Measurements from ENCODE around the gene COL20A1. TPM values are rescaled to one million over a fixed set of nuclear protein-coding genes. Genes with fewer than 3 reads are reported as not detected.
"Not testable (repeated sequence)": the region's sequence is repeated elsewhere in the genome, so short reads cannot be mapped to it uniquely, and the experiment has no call there.

Gene COL20A1
- total RNA-seq, 1 experiment from 2014 or later = 0.23 TPM

DNA sequence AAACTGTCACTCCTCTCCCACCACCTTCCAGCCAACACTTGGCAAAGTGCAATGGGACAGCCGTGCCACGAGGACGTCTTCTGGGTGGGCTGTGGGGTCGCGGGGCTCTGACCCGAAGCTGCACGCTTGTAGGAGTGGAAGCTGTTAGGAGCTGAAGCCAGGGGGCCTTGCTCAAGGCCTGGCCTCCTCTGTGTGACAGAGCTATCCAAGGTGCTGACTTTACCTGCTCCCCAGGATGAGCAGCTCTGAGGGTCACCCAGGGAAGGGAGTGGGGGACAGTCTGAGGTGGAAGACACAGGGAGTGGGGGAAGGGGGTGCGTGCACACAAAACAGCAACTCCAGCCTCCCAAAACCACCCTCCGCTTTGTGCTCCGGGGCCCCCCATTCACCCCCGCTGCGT lies 85.6 kb downstream of the COL20A1 start:
- no peak overlapping the region for H3K4me3 ChIP-seq (ENCODE audit: low read depth in 2 of 2, low read length in 2 of 2)
- no peaks in the 10 kb centered on the region for H3K36me3 ChIP-seq (ENCODE audit: control insufficient read depth, insufficient read depth, low read length)
- no peaks in the 10 kb centered on the region for H3K9me3 ChIP-seq (ENCODE audit: control insufficient read depth, insufficient read depth, low read depth, low read length)
- TF ChIP-seq TCF7L2 (IDR thresholded peaks at IDR 0.05; ENCODE audit: low read depth, low read length) (no peak), POLR2AphosphoS5 (IDR thresholded peaks at IDR 0.05; ENCODE audit: low read depth, low read length) (no peak)
- TF ChIP-seq, protein P1, sequence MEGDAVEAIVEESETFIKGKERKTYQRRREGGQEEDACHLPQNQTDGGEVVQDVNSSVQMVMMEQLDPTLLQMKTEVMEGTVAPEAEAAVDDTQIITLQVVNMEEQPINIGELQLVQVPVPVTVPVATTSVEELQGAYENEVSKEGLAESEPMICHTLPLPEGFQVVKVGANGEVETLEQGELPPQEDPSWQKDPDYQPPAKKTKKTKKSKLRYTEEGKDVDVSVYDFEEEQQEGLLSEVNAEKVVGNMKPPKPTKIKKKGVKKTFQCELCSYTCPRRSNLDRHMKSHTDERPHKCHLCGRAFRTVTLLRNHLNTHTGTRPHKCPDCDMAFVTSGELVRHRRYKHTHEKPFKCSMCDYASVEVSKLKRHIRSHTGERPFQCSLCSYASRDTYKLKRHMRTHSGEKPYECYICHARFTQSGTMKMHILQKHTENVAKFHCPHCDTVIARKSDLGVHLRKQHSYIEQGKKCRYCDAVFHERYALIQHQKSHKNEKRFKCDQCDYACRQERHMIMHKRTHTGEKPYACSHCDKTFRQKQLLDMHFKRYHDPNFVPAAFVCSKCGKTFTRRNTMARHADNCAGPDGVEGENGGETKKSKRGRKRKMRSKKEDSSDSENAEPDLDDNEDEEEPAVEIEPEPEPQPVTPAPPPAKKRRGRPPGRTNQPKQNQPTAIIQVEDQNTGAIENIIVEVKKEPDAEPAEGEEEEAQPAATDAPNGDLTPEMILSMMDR (IDR thresholded peaks at IDR 0.05) = no peak
- TF ChIP-seq, protein P2, sequence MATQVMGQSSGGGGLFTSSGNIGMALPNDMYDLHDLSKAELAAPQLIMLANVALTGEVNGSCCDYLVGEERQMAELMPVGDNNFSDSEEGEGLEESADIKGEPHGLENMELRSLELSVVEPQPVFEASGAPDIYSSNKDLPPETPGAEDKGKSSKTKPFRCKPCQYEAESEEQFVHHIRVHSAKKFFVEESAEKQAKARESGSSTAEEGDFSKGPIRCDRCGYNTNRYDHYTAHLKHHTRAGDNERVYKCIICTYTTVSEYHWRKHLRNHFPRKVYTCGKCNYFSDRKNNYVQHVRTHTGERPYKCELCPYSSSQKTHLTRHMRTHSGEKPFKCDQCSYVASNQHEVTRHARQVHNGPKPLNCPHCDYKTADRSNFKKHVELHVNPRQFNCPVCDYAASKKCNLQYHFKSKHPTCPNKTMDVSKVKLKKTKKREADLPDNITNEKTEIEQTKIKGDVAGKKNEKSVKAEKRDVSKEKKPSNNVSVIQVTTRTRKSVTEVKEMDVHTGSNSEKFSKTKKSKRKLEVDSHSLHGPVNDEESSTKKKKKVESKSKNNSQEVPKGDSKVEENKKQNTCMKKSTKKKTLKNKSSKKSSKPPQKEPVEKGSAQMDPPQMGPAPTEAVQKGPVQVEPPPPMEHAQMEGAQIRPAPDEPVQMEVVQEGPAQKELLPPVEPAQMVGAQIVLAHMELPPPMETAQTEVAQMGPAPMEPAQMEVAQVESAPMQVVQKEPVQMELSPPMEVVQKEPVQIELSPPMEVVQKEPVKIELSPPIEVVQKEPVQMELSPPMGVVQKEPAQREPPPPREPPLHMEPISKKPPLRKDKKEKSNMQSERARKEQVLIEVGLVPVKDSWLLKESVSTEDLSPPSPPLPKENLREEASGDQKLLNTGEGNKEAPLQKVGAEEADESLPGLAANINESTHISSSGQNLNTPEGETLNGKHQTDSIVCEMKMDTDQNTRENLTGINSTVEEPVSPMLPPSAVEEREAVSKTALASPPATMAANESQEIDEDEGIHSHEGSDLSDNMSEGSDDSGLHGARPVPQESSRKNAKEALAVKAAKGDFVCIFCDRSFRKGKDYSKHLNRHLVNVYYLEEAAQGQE (IDR thresholded peaks at IDR 0.05; ENCODE audit: insufficient read depth in 1 of 2, low read depth in 2 of 2, low read length in 1 of 2) = peak; percentile 91 to 94
- BruUV-seq (replicated peaks) = no TSS peak
- intact Hi-C loops (cut with micrococcal nuclease; ENCODE audit: unreplicated experiment) = no loop called here
- ChIA-PET POLR2A (no interaction called here), CTCF (interaction anchor here (0.6 kb wide), 3 partner anchors 46 to 116 kb away, joined by 3 to 4 read pairs (median 4); no protein-coding TSS in a partner anchor)
- H3K4me1 ChIP-seq (ENCODE audit: control insufficient read depth, insufficient read depth, low read length) = no peaks in the 10 kb centered on the region; the same call in 1 of the 2 replicates
- DNase-seq (ENCODE audit: low read depth, low spot score) = no peak
- no peaks in the 10 kb centered on the region for H3K27me3 ChIP-seq (ENCODE audit: control insufficient read depth, insufficient read depth, low read length)
- no peak for ATAC-seq
- in situ Hi-C loops (cut with HindIII; ENCODE audit: low pct_unique_long_range_greater_than_20kb, low sequenced_read_pairs) = loop anchor here (25.0 kb wide), 1 partner anchor 91 kb away; the partner anchor contains the start of gene COL20A1
- H3K27ac ChIP-seq (ENCODE audit: low read length) = no peak overlapping the region

DNA sequence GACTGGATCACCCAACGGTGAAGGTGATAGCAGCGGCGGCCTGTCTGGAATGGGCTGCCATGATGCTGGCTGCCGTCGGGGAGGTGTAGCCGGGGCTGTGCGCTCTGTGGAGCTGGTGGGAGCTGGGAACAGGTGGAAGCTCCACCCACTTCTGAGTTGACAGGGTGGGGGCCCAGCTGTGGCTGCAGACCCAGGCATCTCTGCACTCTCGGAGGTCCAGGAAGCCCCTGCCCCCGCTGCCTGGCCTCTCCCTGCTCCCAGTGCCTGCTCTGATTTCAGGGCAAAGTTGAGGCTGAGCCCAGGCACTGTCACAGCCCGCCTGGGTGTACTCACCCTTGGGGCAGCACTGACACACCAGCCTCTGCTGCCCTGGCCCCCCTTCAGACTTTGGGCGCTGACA lies 86.3 kb downstream of the COL20A1 start:
- Histone ChIP-seq H3K9me3 (ENCODE audit: control insufficient read depth, insufficient read depth, low read depth, low read length) (no peaks in the 10 kb centered on the region), H3K27ac (ENCODE audit: low read length) (no peak overlapping the region), H3K4me3 (ENCODE audit: low read depth in 2 of 2, low read length in 2 of 2) (no peak overlapping the region), H3K27me3 (ENCODE audit: control insufficient read depth, insufficient read depth, low read length) (no peaks in the 10 kb centered on the region), H3K4me1 (ENCODE audit: control insufficient read depth, insufficient read depth, low read length) (no peaks in the 10 kb centered on the region; the same call in 1 of the 2 replicates), H3K36me3 (ENCODE audit: control insufficient read depth, insufficient read depth, low read length) (no peaks in the 10 kb centered on the region)
- DNase-seq (ENCODE audit: low read depth, low spot score) (no peak), ATAC-seq (no peak)
- TF ChIP-seq, protein P1 (IDR thresholded peaks at IDR 0.05) = no peak
- TF ChIP-seq SIN3A (IDR thresholded peaks at IDR 0.05; ENCODE audit: borderline replicate concordance, insufficient read depth, low read depth, low read length) (no peak), TCF7L2 (IDR thresholded peaks at IDR 0.05; ENCODE audit: low read depth, low read length) (no peak), POLR2AphosphoS5 (IDR thresholded peaks at IDR 0.05; ENCODE audit: low read depth, low read length) (no peak)
- TF ChIP-seq, protein P2 (IDR thresholded peaks at IDR 0.05; ENCODE audit: insufficient read depth in 1 of 2, low read depth in 2 of 2, low read length in 1 of 2) = no peak
- in situ Hi-C loops (cut with HindIII; ENCODE audit: low pct_unique_long_range_greater_than_20kb, low sequenced_read_pairs) (loop anchor here (25.0 kb wide), 1 partner anchor 92 kb away; the partner anchor contains the start of gene COL20A1), intact Hi-C loops (cut with micrococcal nuclease; ENCODE audit: unreplicated experiment) (no loop called here)
- BruUV-seq (replicated peaks) = no TSS peak
- ChIA-PET POLR2A (no interaction called here), CTCF (interaction anchor here (0.6 kb wide), 1 partner anchor 116 kb away, joined by 4 read pairs; no protein-coding TSS in a partner anchor)

DNA sequence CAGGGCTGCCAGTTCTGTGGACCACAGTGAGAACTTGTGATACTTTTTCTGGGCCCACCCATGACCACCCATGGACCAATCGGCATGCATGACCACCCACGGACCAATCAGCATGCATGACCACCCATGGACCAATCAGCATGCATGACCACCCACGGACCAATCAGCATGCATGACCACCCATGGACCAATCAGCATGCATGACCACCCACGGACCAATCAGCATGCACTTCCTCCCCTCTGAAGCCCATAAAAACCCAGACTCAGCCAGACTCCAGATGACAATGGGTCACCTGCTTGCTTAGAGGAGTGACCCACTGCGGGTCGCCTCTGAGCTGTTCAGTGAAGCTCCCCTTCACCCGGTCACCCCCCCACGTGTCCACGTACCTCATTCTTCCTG lies 86.9 kb downstream of the COL20A1 start:
- intact Hi-C loops (cut with micrococcal nuclease; ENCODE audit: unreplicated experiment); H3K9me3 ChIP-seq (ENCODE audit: control insufficient read depth, insufficient read depth, low read depth, low read length); H3K36me3 ChIP-seq (ENCODE audit: control insufficient read depth, insufficient read depth, low read length); H3K27me3 ChIP-seq (ENCODE audit: control insufficient read depth, insufficient read depth, low read length); DNase-seq (ENCODE audit: low read depth, low spot score); H3K27ac ChIP-seq (ENCODE audit: low read length); H3K4me1 ChIP-seq (ENCODE audit: control insufficient read depth, insufficient read depth, low read length); H3K4me3 ChIP-seq (ENCODE audit: low read depth in 2 of 2, low read length in 2 of 2); POLR2A ChIA-PET; ATAC-seq; BruUV-seq (replicated peaks): not testable (repeated sequence)
- in situ Hi-C loops (cut with HindIII; ENCODE audit: low pct_unique_long_range_greater_than_20kb, low sequenced_read_pairs) = loop anchor here (25.0 kb wide), 1 partner anchor 93 kb away; the partner anchor contains the start of gene COL20A1
- CTCF ChIA-PET = interaction anchor here (1.3 kb wide), 1 partner anchor 22 kb away, joined by 4 read pairs; no protein-coding TSS in a partner anchor
